ENCODE results near the gene CCDC146.

- TF ChIP-seq CTCF (IDR thresholded peaks at IDR 0.05) (no peak), POLR2A (IDR thresholded peaks at IDR 0.05) (no peak)
These were observed 187.4 kb downstream of the CCDC146 start for GRCh38 chr7:77309714-77310220.
